AG04449 (cell line): ENCODE data around the gene LAMA2.

Source experiments
- CTCF ChIA-PET: fragments of 350-600 bp; formaldehyde crosslinking; extraction: SDS; loops from one replicate; lab custom pipeline; 2021; ENCODE audit warnings: antibody characterized with exemption; lab: Yijun Ruan, JAX
- POLR2A ChIA-PET: fragments of 400-600, 350-600 bp; formaldehyde crosslinking; extraction: SDS; loops from one replicate; lab custom pipeline; 2020; ENCODE audit warnings: antibody characterized with exemption, inconsistent platforms; lab: Yijun Ruan, JAX
- DNase-seq: peaks from one replicate; pipeline ENCODE4 v3.0.0-alpha.2; 2010; ENCODE audit warnings: low read depth, low spot score
- H3K4me3 ChIP-seq: 2 replicates; pipeline ENCODE4 v1.5.1; 2011; ENCODE audit warnings: low read depth, mild to moderate bottlenecking, control low read depth, low read length
- TF ChIP-seq, protein P1 (sequence below): IDR thresholded peaks from one replicate; pipeline ENCODE4 v1.5.1; 2011; ENCODE audit warnings: mild to moderate bottlenecking, moderate library complexity, low read length, control low read depth, inconsistent platforms; ENCODE audit not compliant: insufficient read depth; ENCODE audit errors: missing control alignments

LAMA2 gene

DNA sequence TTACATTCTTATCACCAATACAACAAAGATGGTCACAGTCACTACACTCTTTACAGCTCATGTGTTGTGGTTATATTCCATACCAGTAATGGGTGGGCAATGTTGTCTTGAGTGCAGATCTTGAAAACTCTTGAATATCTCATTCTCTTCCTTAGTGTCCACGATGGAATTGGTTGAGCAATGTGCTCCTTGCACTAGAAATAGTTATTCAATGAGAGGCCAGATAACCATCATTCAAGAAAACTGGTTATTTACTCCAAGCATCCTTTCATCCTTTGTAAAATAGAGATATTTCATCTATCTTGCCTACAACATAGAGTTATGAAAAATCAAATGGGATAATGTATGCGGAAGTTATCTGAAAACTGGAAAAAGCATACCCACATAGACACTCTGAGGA is 611.2 kb downstream of the LAMA2 start:
- no peak for DNase-seq
- CTCF ChIA-PET: interaction anchor here (1.0 to 1.6 kb wide), 5 partner anchors 22 to 104 kb away, joined by 3 to 7 read pairs (median 4); no protein-coding TSS in a partner anchor
- POLR2A ChIA-PET: interaction anchor here (0.7 kb wide), 1 partner anchor 190 kb away, joined by 3 read pairs; no protein-coding TSS in a partner anchor
- TF ChIP-seq, protein P1, sequence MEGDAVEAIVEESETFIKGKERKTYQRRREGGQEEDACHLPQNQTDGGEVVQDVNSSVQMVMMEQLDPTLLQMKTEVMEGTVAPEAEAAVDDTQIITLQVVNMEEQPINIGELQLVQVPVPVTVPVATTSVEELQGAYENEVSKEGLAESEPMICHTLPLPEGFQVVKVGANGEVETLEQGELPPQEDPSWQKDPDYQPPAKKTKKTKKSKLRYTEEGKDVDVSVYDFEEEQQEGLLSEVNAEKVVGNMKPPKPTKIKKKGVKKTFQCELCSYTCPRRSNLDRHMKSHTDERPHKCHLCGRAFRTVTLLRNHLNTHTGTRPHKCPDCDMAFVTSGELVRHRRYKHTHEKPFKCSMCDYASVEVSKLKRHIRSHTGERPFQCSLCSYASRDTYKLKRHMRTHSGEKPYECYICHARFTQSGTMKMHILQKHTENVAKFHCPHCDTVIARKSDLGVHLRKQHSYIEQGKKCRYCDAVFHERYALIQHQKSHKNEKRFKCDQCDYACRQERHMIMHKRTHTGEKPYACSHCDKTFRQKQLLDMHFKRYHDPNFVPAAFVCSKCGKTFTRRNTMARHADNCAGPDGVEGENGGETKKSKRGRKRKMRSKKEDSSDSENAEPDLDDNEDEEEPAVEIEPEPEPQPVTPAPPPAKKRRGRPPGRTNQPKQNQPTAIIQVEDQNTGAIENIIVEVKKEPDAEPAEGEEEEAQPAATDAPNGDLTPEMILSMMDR: no peak
- no peak overlapping the region for H3K4me3 ChIP-seq

- H3K4me3 ChIP-seq: no peak overlapping the region
- DNase-seq: no peak
- POLR2A ChIA-PET: no interaction called here
- CTCF ChIA-PET: interaction anchor here (1.0 to 1.6 kb wide), 4 partner anchors 10 to 83 kb away, joined by 3 to 7 read pairs (median 4); no protein-coding TSS in a partner anchor
- TF ChIP-seq, protein P1: no peak
These were observed 611.6 kb downstream of the LAMA2 start for GRCh38 chr6:129494586-129494985.

GRCh38 chr6:129495652-129496051 is 612.7 kb downstream of the LAMA2 start:
- POLR2A ChIA-PET: no interaction called here

DNA sequence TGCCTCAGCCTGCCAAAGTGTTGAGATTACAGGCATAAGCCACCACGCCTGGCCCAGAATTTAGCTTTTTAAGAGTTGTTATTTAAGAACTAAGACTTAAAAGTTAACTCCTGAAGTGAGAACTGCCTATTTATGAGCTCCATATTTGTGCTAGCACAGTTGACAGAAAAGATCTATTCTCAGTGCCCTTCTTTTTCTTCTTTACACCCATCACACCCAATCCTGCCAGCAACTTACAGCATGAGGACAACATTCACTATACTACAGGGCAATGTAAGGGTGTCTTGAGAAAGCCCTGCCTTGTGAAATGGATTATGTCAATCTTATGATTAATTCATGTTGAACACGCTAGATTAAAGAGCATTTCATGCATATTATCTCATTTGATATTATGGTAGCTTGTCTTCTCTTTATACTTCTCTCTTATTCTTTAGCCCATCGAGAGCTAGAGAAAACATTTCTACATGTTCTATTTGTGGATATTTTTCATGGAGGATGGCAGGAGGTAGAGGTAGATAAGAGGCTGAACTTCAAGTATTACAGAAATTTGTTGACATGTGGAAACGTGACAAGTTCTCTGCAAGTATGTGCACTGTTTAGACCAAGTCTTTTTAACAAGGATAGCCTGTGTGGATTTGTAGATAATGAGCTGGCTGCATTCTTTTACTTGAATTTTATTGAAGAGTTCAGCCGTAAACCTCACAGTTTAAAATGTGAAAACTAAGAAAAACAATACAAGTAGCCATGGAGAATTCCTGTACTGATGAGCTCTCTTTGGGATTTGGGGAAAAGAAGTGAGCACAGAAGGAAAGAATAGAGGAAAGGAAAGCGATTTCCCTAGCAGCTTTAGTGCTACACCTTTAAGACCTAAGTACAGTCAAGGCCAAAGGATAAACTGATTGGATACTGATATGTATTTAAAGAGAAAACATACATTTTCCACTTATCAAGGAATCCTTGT is 614.8 kb downstream of the LAMA2 start:
- H3K4me3 ChIP-seq: no peak overlapping the region
- no peak for DNase-seq
- TF ChIP-seq, protein P1: no peak
- CTCF ChIA-PET: interaction anchor here (0.7 to 7.2 kb wide), 21 partner anchors 17 to 523 kb away, joined by 3 to 144 read pairs (median 5); no protein-coding TSS in a partner anchor
- POLR2A ChIA-PET: no interaction called here

More at GRCh38 chr6:129495652-129496051, 612.7 kb downstream of the LAMA2 start:
- TF ChIP-seq, protein P1: no peak
- DNase-seq: no peak
- no peak overlapping the region for H3K4me3 ChIP-seq
- CTCF ChIA-PET: interaction anchor here (1.0 to 1.6 kb wide), 2 partner anchors 9 to 21 kb away, joined by 3 to 4 read pairs; no protein-coding TSS in a partner anchor

- DNase-seq: no peak
- CTCF ChIA-PET: interaction anchor here (0.8 to 7.2 kb wide), 28 partner anchors 11 to 523 kb away, joined by 3 to 144 read pairs (median 6); no protein-coding TSS in a partner anchor
- TF ChIP-seq, protein P1: no peak
- H3K4me3 ChIP-seq: no peak overlapping the region
- POLR2A ChIA-PET: no interaction called here
These were observed 615.6 kb downstream of the LAMA2 start for GRCh38 chr6:129498541-129498940.
